Measurements from ENCODE around the gene RAF1.

The RAF1 gene

DNA sequence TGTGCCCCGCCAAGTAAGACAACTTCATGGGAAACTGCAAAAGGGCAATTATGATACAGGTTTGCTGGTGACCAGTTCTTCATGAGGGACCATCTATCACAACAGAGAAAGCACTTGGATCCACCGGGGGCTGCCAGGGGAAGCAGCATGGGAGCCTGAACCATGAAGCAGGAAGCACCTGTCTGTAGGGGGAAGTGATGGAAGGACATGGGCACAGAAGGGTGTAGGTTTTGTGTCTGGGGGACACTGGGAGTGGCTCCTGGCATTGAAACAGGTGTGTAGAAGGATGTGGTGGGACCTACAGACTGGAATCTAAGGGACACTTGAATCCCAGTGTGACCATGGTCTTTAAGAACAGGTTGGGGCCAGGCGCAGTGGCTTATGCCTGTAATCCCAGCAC lies 84.5 kb downstream of the RAF1 start:
- DNase-seq (ENCODE audit: extremely low spot score) = no peak
- POLR2A ChIA-PET = no interaction called here
- TF ChIP-seq, protein P1, sequence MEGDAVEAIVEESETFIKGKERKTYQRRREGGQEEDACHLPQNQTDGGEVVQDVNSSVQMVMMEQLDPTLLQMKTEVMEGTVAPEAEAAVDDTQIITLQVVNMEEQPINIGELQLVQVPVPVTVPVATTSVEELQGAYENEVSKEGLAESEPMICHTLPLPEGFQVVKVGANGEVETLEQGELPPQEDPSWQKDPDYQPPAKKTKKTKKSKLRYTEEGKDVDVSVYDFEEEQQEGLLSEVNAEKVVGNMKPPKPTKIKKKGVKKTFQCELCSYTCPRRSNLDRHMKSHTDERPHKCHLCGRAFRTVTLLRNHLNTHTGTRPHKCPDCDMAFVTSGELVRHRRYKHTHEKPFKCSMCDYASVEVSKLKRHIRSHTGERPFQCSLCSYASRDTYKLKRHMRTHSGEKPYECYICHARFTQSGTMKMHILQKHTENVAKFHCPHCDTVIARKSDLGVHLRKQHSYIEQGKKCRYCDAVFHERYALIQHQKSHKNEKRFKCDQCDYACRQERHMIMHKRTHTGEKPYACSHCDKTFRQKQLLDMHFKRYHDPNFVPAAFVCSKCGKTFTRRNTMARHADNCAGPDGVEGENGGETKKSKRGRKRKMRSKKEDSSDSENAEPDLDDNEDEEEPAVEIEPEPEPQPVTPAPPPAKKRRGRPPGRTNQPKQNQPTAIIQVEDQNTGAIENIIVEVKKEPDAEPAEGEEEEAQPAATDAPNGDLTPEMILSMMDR (IDR thresholded peaks at IDR 0.05; ENCODE audit: control extremely low read depth, extremely low read depth, low read depth, missing control alignments) = no peak
- CTCF ChIA-PET = interaction anchor here (1.5 kb wide), 1 partner anchor 10 kb away, joined by 4 read pairs; no protein-coding TSS in a partner anchor

DNA sequence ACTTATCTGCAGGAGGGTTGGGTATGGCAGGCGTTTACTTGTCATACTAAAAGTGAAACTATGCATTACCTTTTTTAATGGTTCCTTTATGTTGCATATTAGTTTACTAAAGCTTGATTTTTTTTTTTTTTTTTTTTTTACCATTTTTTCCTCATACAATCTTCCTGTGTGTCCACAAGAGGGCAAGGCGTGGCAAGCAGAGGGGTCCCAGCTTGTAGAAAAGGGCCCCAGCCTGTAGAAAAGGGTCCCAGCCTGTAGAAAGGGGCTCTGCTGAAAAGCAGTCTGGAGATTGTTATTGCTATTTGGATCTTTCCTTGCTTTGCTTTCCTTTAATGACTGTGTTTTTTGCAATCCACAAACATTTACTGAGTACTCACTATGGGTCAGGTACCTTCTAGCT lies 85.2 kb downstream of the RAF1 start:
- TF ChIP-seq, protein P1 (IDR thresholded peaks at IDR 0.05; ENCODE audit: control extremely low read depth, extremely low read depth, low read depth, missing control alignments) = no peak
- ChIA-PET CTCF (interaction anchor here (1.5 to 2.5 kb wide), 2 partner anchors 9 to 18 kb away, joined by 4 to 6 read pairs; no protein-coding TSS in a partner anchor), POLR2A (no interaction called here)

DNA sequence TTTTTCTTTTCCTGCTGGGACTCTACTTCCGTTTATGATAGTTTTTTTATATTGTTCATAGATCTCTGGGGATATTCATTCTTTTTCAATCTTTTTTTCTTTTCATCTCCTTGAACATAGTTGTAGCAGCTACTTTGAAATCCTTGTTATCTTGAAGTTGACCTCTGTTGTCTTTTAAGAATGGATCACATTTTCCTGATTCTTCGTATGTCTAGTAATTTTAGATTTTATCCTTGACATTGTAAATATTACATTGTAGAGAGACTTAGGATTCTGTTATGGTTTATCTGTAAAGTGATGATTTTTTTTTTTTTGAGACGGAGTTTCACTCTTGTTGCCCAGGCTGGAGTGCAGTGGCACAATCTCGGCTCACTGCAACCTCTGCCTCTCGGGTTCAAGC lies 86.5 kb downstream of the RAF1 start:
- ChIA-PET POLR2A (no interaction called here), CTCF (interaction anchor here (1.3 to 2.5 kb wide), 2 partner anchors 16 to 20 kb away, joined by 3 to 6 read pairs; no protein-coding TSS in a partner anchor)
- TF ChIP-seq, protein P1 (IDR thresholded peaks at IDR 0.05; ENCODE audit: control extremely low read depth, extremely low read depth, low read depth, missing control alignments) = no peak
- DNase-seq (ENCODE audit: extremely low spot score) = no peak

More for the DNA sequence above, 85.2 kb downstream of the RAF1 start:
- no peak for DNase-seq (ENCODE audit: extremely low spot score)

DNA sequence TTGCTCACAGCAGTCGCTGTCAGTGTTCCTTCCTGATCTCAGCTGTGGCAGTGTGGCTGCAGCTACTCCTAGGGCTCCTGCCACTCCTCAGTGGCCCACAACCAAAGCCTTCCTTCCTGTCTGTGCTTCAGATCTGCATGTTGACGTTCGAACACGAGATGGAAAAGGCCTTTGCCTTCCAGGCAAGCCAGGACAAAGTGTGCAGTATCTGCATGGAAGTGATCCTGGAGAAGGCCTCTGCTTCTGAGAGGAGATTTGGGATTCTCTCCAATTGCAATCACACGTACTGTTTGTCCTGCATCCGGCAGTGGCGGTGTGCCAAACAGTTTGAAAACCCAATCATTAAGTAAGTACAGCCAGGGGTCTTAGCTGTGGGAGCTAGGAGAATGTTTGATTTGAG lies 89.3 kb downstream of the RAF1 start:
- CTCF ChIA-PET = interaction anchor here (2.0 to 2.1 kb wide), 2 partner anchors 10 to 16 kb away, joined by 4 to 5 read pairs; no protein-coding TSS in a partner anchor
- TF ChIP-seq, protein P1 (IDR thresholded peaks at IDR 0.05; ENCODE audit: control extremely low read depth, extremely low read depth, low read depth, missing control alignments) = no peak
- no peak for DNase-seq (ENCODE audit: extremely low spot score)
- POLR2A ChIA-PET = interaction anchor here (0.5 kb wide), 1 partner anchor 22 kb away, joined by 3 read pairs; no protein-coding TSS in a partner anchor

DNA sequence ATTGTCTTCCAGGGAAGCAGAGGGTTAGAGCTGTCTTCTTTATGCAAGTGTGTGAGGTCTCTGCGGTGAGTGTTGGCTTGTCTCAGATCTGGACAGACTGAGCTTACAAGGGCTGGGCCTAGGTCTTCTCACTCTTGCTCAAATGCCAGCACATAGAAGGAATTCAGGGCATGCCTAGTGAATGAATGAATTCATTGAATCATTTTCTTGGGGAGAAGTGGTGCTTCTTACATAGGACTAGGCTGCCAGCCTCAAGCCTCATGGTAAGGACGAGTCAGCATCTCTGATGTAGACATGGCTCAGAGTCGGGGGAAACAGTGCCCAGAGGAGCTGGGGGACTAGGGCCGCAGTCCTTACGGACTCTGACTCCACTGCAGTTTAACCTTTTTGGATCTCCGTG lies 89.8 kb downstream of the RAF1 start:
- TF ChIP-seq, protein P1 (IDR thresholded peaks at IDR 0.05; ENCODE audit: control extremely low read depth, extremely low read depth, low read depth, missing control alignments) = no peak
- ChIA-PET CTCF (interaction anchor here (2.1 kb wide), 1 partner anchor 11 kb away, joined by 5 read pairs; no protein-coding TSS in a partner anchor), POLR2A (no interaction called here)
- no peak for DNase-seq (ENCODE audit: extremely low spot score)

DNA sequence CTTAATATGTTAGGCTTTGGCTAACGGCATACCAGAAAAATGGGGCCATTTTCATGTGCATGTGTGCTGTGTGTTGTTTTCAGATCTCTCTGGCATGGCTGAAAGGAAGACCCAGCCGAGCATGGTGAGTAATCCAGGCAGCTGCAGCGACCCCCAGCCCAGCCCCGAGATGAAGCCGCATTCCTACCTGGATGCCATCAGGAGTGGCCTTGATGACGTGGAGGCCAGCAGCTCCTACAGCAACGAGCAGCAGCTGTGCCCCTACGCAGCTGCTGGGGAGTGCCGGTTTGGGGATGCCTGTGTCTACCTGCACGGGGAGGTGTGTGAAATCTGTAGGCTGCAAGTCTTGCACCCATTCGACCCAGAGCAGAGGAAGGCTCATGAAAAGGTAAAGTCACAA lies 91.9 kb downstream of the RAF1 start:
- no peak for DNase-seq (ENCODE audit: extremely low spot score)
- CTCF ChIA-PET = interaction anchor here (1.0 kb wide), 2 partner anchors 13 to 15 kb away, joined by 3 read pairs; no protein-coding TSS in a partner anchor
- POLR2A ChIA-PET = no interaction called here
- TF ChIP-seq, protein P1 (IDR thresholded peaks at IDR 0.05; ENCODE audit: control extremely low read depth, extremely low read depth, low read depth, missing control alignments) = no peak

Measured in GM10248 (cell line).